HepG2 (cell line): Measurements from ENCODE around the gene SRSF1. TPM values are rescaled to one million over a fixed set of nuclear protein-coding genes. Genes with fewer than 3 reads are reported as not detected.

Source experiments
- BORCS8-MEF2B ChIP-seq: sonication (generic); formaldehyde crosslinking; IDR thresholded peaks from 2 replicates; pipeline ENCODE4 v1.8.0; 2022; ENCODE audit warnings: mild to moderate bottlenecking, missing genetic modification reagents
- GMEB2 ChIP-seq: IDR thresholded peaks from 2 replicates; pipeline ENCODE4 v1.6.1; 2016; ENCODE audit warnings: missing biosample characterization, missing genetic modification reagents, low read depth
- ISX ChIP-seq: sonication (generic); formaldehyde crosslinking; conservative IDR thresholded peaks from 2 replicates; pipeline ENCODE4 v1.5.0; 2020; ENCODE audit warnings: missing genetic modification reagents
- MAFF ChIP-seq: IDR thresholded peaks from 2 replicates; pipeline ENCODE4 v1.6.1; 2011; ENCODE audit warnings: low read depth, low read length, improper control_type of control experiment
- MXD1 ChIP-seq: sonication (generic); formaldehyde crosslinking; IDR thresholded peaks from 2 replicates; pipeline ENCODE4 v1.4.0; 2020; ENCODE audit warnings: mild to moderate bottlenecking, missing genetic modification reagents
- RXRA ChIP-seq: sonication (generic); formaldehyde crosslinking; IDR thresholded peaks from 2 replicates; pipeline ENCODE4 v1.5.1; 2020; ENCODE audit warnings: missing genetic modification reagents
- SOX6 ChIP-seq, 2 experiments: fragments of 450-650 bp in 1 of 2; sonication (generic) in 1 of 2; formaldehyde crosslinking in 1 of 2; IDR thresholded peaks; 2 replicates each; pipeline versions ENCODE4 v1.4.0 to v1.6.1; 2017 to 2020; ENCODE audit warnings: antibody characterized with exemption in 1 of 2, mild to moderate bottlenecking in 1 of 2, missing genetic modification reagents in 1 of 2
- THAP11 ChIP-seq: IDR thresholded peaks from 2 replicates; pipeline ENCODE4 v1.6.1; 2016; ENCODE audit warnings: missing biosample characterization, missing genetic modification reagents
- ZFP82 ChIP-seq: sonication (generic); formaldehyde crosslinking; IDR thresholded peaks from 2 replicates; pipeline ENCODE4 v1.5.1; 2020; ENCODE audit warnings: mild to moderate bottlenecking, missing genetic modification reagents, borderline replicate concordance
- ZFY ChIP-seq: sonication (generic); formaldehyde crosslinking; IDR thresholded peaks from 2 replicates; pipeline ENCODE4 v1.4.0; 2020; ENCODE audit warnings: missing genetic modification reagents
- ZNF879 ChIP-seq: sonication (generic); formaldehyde crosslinking; IDR thresholded peaks from 2 replicates; pipeline ENCODE4 v1.8.1; 2023; ENCODE audit warnings: missing genetic modification reagents
- polyA plus RNA-seq, 8 experiments: library from polyadenylated mRNA; depleted of rRNA in 3 of 8; stranded (reverse) in 7 of 8; unstranded in 1 of 8; fragments of >200 nt; fragmentation: Illumina TruSeq in 4 of 8; extraction: Trizol in 4 of 8; gene quantifications; 2 replicates each; pipeline versions ENCODE4 v1.2.1 to v1.2.3, GENCODE V29; 2011 to 2016; ENCODE audit warnings: low read depth in 4 of 8, missing spikeins in 1 of 8, mixed read lengths in 1 of 8; ENCODE audit not compliant: insufficient read depth in 1 of 8
- total RNA-seq, 5 experiments: library from RNA; depleted of rRNA; stranded (reverse); fragments of >200 nt; fragmentation: Illumina TruSeq; extraction: Trizol; gene quantifications; 2 replicates each; pipeline ENCODE4 v1.2.3, GENCODE V29; 2016; ENCODE audit warnings: low read depth in 1 of 5
- TF ChIP-seq, protein P1 (sequence below): sonication (generic); formaldehyde crosslinking; IDR thresholded peaks from 2 replicates; pipeline ENCODE4 v1.4.0; 2020; ENCODE audit warnings: missing genetic modification reagents, mild to moderate bottlenecking, borderline replicate concordance
- TF ChIP-seq, protein P2 (sequence below): sonication (generic); formaldehyde crosslinking; IDR thresholded peaks from 2 replicates; pipeline ENCODE4 v1.4.0; 2020; ENCODE audit warnings: mild to moderate bottlenecking, missing genetic modification reagents, borderline replicate concordance

Gene SRSF1
- total and polyA plus RNA-seq, 2 of the 13 experiments (the other 11 are each of a cell fraction or from before 2014, with no cell fraction given), result 142 to 445 TPM

GRCh38 chr17:57986841-57987580 is 20.0 kb downstream of the SRSF1 start (continued):
- TF ChIP-seq, protein P1, sequence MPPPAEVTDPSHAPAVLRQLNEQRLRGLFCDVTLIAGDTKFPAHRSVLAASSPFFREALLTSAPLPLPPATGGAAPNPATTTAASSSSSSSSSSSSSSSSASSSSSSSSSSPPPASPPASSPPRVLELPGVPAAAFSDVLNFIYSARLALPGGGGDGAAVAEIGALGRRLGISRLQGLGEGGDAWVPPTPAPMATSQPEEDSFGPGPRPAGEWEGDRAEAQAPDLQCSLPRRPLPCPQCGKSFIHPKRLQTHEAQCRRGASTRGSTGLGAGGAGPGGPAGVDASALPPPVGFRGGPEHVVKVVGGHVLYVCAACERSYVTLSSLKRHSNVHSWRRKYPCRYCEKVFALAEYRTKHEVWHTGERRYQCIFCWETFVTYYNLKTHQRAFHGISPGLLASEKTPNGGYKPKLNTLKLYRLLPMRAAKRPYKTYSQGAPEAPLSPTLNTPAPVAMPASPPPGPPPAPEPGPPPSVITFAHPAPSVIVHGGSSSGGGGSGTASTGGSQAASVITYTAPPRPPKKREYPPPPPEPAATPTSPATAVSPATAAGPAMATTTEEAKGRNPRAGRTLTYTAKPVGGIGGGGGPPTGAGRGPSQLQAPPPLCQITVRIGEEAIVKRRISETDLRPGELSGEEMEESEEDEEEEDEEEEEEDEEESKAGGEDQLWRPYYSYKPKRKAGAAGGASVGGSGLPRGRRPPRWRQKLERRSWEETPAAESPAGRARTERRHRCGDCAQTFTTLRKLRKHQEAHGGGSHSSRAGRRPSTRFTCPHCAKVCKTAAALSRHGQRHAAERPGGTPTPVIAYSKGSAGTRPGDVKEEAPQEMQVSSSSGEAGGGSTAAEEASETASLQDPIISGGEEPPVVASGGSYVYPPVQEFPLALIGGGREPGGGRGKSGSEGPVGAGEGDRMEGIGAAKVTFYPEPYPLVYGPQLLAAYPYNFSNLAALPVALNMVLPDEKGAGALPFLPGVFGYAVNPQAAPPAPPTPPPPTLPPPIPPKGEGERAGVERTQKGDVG (CRISPR knock-in tag), result no peak
- TF ChIP-seq, protein P2, sequence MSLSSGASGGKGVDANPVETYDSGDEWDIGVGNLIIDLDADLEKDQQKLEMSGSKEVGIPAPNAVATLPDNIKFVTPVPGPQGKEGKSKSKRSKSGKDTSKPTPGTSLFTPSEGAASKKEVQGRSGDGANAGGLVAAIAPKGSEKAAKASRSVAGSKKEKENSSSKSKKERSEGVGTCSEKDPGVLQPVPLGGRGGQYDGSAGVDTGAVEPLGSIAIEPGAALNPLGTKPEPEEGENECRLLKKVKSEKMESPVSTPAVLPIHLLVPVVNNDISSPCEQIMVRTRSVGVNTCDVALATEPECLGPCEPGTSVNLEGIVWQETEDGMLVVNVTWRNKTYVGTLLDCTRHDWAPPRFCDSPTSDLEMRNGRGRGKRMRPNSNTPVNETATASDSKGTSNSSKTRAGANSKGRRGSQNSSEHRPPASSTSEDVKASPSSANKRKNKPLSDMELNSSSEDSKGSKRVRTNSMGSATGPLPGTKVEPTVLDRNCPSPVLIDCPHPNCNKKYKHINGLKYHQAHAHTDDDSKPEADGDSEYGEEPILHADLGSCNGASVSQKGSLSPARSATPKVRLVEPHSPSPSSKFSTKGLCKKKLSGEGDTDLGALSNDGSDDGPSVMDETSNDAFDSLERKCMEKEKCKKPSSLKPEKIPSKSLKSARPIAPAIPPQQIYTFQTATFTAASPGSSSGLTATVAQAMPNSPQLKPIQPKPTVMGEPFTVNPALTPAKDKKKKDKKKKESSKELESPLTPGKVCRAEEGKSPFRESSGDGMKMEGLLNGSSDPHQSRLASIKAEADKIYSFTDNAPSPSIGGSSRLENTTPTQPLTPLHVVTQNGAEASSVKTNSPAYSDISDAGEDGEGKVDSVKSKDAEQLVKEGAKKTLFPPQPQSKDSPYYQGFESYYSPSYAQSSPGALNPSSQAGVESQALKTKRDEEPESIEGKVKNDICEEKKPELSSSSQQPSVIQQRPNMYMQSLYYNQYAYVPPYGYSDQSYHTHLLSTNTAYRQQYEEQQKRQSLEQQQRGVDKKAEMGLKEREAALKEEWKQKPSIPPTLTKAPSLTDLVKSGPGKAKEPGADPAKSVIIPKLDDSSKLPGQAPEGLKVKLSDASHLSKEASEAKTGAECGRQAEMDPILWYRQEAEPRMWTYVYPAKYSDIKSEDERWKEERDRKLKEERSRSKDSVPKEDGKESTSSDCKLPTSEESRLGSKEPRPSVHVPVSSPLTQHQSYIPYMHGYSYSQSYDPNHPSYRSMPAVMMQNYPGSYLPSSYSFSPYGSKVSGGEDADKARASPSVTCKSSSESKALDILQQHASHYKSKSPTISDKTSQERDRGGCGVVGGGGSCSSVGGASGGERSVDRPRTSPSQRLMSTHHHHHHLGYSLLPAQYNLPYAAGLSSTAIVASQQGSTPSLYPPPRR (CRISPR knock-in tag), result 0 out of 2 replicates have a peak, but pooled peaks have one; percentile 29
- TF ChIP-seq MXD1 (CRISPR knock-in tag), result no peak
- TF ChIP-seq BORCS8-MEF2B (CRISPR knock-in tag), result no peak
- no peak for TF ChIP-seq ZNF879 (CRISPR knock-in tag)
- 0 out of 2 replicates have a peak, but pooled peaks have one; percentile 9 for TF ChIP-seq RXRA (CRISPR knock-in tag)
- TF ChIP-seq GMEB2, result no peak; the same call in 1 of the 2 replicates
- no peak for TF ChIP-seq SOX6 (IDR thresholded peaks at IDR 0.05)
- peak; percentile 4; the same call in 1 of the 2 replicates for TF ChIP-seq SOX6 (CRISPR knock-in tag; IDR thresholded peaks at IDR 0.05)
- TF ChIP-seq ZFP82 (CRISPR knock-in tag), result peak; percentile 26; the same call in 1 of the 2 replicates
- no peak for TF ChIP-seq ZFY (CRISPR knock-in tag)
- TF ChIP-seq THAP11 (CRISPR knock-in tag), result no peak
- no peak for TF ChIP-seq MAFF
- TF ChIP-seq ISX (CRISPR knock-in tag), result no peak
